Cardiac ventricle fibroblast (primary cell): Measurements from ENCODE around the gene PMS1. TPM values are rescaled to one million over a fixed set of nuclear protein-coding genes. Genes with fewer than 3 reads are reported as not detected.

Source experiments
- total RNA-seq: library from RNA; depleted of rRNA; stranded (reverse); fragments of >200 nt; gene quantifications from 2 replicates; pipeline ENCODE4 v1.2.3, GENCODE V29; 2015

The PMS1 gene
- total RNA-seq = 8.4 and 9.7 TPM in 2 replicates

GRCh38 chr2:189783927-189784867 is at the start of gene PMS1, which contains the start of gene ORMDL1:
Gene PMS1, plus strand, starts transcription at chr2:189784450. Its CDS starts 7,360 bp downstream, at chr2:189791810.
Gene ORMDL1, minus strand, starts transcription at chr2:189784339. Its CDS starts 1,744 bp downstream, at chr2:189782595.

GRCh38 chr2:189762551-189763298 is 21.5 kb upstream of the PMS1 start, which contains the start of gene OSGEPL1:
Gene OSGEPL1, minus strand, starts transcription at chr2:189762792. Its CDS starts 1,152 bp downstream, at chr2:189761640.

Other genes starting within 250 kb of the PMS1 start
- 19.7 and 21.3 TPM in 2 replicates for gene SLC40A1, start 203.7 kb upstream of the PMS1 start, total RNA-seq
- gene ASNSD1, start 123.0 kb upstream of the PMS1 start, total RNA-seq = 33.3 and 44.9 TPM in 2 replicates
- gene ANKAR, start 109.8 kb upstream of the PMS1 start, total RNA-seq = 1.4 and 5.7 TPM in 2 replicates
- 3.2 and 5.6 TPM in 2 replicates for gene OSGEPL1, start 21.7 kb upstream of the PMS1 start, total RNA-seq
- 49.0 and 68.4 TPM in 2 replicates for gene ORMDL1, start 111 bp upstream of the PMS1 start, total RNA-seq